Activated CD8-positive, alpha-beta memory T cell treated with anti-CD3 and anti-CD28 coated beads for 1 hour (primary cell): ENCODE measurements around the gene DAZAP2.

Source experiments
- DNase-seq, 2 donors: peaks; one replicate each; pipeline ENCODE4 v3.0.0-alpha.2; 2020; ENCODE audit warnings: low read depth in 1 of 2; ENCODE audit errors: extremely low read depth in 1 of 2

DAZAP2 gene, protein sequence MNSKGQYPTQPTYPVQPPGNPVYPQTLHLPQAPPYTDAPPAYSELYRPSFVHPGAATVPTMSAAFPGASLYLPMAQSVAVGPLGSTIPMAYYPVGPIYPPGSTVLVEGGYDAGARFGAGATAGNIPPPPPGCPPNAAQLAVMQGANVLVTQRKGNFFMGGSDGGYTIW

DNA sequence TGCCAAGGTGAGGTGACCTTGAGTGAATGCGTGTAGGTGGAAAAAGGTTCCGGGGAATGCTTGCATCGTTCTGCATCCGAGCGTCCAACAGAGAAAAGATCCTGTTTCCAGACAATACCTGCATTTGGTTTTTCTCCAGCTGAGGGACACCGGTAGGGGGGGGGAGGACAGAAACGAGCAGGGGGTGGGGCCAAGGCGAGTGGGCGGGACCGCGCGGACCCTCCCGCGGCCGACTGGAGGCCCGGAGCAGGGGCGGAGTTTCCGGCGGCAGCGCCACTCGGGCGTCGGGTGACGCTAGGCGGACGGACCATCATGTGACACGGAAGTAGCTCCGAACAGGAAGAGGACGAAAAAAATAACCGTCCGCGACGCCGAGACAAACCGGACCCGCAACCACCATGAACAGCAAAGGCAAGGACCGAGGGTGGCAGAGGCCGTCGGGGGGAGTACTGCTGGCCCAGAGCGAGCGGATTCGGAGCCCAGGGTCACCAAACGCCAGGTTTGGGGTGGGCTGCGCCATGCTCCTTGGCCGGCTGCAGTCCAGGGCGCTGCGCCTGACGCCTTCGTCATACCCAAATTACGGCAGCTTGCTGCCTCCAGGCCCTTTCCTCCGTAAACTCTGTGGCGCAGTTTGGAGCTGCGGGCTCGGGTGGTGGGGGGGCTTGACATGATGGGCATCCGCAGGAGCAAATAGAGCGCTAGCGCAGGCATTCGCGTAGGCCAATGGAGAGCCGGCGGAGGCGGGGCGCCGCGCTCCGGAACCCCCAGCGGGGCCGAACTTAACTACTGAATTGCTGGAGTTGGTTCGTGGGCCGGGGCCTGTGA, at the start of gene DAZAP2:
DAZAP2 (plus strand) TSS at position 317 of the 825 bp plus-strand sequence; CDS start at position 399, 82 bp downstream.
- DNase-seq, result peak; percentile 82 to 94

DNA sequence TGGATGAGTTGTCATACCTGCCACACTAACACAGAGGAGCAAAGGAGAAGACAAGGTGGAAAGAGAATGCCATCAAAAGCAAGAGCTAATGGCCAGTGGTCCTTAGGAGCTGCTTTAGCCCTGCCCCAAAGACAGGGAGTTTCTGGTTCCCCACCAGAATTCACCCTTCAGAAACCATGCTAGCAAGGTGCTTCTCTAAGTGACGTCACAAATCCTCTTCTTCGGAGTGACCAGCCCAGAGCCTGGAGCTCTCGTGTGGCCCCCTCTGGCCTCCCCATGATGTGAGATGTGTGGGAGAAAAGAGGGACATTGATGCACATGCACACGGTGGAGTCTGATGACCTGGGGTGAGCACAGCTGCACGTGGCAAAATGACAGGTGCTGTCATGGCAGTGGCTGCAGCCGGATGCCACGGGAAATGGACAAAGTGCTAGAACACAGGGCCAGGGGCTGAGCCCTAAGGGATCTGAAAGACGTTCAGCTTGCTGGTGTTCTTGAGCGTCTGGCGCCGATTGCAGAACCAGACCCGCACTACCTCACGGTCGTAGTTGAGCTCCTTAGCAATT, 48.8 kb upstream of the DAZAP2 start:
- no peak for DNase-seq

DNA sequence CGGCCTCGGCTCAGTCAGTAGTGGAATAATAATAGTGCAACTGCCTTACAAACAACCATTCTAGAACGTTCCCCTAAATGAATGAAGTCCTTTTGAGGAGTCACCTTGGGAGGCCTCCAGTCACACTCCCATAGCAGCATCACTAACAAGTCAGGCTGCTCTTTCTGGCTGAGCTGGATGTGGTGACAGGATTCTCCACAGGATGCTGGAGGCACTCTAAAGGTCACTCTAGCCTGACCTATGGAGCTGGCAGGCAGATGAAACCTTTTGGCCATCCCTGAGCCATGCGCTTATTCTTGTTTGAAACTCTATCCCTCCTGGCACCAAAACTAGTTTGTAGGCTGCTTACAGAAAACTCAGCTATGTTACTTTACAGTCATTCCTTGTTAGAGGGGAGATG, 47.8 kb upstream of the DAZAP2 start:
- DNase-seq, result no peak

DNA sequence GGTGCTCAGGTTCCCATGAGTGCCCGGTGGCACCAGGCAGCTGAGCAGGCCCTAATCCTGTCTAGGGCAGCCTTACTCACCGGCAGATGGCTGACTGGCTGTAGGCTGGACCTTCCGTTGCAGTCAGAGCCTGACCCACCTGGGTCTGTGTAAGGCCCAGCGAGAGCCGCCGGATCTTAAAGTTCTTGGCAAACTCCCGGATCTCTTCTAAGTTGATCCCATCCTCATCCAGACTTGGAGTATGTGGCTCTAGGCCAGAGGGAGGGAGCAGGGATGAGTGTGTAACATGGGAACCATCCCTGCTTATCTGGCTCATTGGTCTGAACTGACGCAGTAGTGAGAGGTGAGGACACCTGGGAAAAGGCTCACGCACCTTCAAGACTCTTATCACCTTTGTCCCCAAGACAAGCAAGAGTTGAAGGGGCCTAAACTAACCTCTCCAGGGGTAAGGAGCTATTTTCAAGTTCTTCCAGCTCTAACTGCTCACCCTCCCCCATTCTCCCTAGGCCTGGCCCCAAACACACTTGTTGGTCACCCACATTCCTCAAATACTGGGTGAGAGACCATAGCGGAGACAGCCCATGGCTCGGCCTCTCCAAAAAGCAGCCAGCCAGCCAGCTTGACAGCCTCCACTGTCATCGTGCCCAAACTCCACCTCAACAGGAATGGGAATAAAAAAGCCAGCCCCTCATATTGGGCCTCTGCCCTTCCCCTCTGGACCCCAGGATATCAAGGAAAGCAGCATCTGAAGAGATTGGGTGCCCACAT, 46.9 kb upstream of the DAZAP2 start:
- no peak for DNase-seq

DNA sequence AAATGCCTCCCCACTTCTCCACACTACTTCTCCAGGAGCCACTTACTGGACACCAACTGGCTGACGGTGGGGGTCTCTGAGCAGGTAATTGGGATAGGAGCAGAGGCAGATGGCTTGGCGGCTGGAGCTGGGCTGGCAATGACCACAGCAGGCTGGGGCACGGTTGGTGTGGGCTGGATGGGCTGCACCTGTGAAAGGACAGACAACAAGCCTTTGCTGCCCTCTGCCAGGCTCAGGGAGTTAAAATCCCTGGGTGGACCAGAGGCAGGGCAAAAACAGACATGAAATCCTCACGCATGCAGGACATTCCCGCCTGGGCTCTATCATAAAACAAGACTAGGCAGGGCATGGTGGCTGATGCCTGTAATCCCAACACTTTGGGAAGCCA, 46.3 kb upstream of the DAZAP2 start:
- no peak for DNase-seq

DNA sequence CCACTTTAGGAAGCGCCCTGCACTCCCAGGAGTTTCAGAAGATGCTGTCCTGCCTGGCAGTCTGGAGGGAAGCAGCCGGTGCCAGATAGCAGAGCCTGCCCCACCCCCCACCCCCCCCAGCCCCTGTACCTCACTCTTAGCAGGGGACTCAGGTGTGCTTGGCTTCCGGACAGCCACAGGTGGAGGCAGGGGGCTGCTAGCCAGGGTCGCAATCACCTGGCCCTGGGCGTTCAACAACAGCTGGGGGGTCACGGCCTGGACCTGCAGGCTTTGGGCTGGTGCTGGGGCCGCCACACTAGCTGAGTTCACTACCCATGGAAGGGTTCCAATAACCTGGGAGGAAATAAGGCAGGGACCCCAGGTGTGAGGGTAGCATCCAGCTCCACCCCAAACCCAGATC, 42.8 kb upstream of the DAZAP2 start:
- no peak for DNase-seq

DNA sequence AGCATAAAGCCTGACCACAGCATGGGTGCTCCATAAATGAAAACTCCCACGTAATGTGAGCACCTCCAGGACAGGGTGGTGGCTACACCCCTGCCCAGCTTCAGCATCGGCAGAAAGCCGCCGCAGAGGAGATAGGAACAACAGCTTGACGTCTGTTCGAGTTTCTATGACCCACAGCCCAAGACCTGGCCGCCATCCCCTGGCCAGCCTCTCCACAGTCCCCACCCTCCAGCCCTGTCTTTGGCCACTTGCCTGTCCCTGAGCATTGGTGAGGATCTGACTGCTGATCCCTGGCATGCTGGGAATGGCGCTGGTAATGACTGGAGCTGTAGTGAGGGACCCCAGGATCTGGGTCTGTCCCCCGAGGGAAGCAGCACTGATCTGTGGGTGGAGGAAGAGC, 42.1 kb upstream of the DAZAP2 start:
- DNase-seq, result no peak

DNA sequence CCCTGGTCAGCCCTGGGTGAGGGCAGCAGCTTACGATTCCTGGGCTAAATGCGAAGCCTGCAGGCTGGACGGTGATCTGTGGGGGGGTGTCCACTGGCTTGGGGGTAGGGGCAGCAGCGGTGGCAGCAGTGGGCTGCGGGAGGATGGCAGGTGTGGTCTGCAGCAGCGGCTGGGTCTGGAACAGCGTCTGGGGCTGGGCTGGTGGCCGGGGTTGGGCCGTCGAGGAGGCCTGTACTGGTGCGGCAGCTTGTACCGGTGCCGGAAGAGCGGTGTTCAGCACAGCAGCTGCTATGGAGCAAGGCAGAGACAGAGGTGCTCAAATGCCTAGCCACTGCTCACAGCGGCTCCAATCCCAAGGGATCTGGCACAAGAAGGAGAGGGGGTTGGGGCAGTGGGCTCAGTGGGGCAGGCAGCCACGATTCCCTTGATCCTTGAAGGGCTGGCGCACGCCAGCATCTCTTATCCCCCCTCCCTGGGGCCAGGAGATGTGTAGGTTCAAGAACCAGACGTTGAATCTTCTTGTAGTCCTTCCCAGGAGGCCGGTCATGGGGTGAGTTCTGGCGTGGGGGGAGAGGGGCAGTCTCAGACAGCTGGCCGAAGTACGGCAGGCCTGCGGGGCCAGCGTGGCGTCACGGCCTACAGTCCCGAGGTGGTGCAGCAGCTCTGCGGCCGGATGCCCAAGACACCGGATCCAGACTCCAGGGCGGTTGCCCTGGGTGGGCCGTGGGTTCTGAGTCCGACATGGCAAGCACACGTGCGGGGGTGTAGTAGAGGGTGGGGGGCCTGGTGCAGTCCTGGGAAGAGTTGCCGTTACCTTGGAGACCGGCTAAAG, 40.7 kb upstream of the DAZAP2 start:
- no peak for DNase-seq

DNA sequence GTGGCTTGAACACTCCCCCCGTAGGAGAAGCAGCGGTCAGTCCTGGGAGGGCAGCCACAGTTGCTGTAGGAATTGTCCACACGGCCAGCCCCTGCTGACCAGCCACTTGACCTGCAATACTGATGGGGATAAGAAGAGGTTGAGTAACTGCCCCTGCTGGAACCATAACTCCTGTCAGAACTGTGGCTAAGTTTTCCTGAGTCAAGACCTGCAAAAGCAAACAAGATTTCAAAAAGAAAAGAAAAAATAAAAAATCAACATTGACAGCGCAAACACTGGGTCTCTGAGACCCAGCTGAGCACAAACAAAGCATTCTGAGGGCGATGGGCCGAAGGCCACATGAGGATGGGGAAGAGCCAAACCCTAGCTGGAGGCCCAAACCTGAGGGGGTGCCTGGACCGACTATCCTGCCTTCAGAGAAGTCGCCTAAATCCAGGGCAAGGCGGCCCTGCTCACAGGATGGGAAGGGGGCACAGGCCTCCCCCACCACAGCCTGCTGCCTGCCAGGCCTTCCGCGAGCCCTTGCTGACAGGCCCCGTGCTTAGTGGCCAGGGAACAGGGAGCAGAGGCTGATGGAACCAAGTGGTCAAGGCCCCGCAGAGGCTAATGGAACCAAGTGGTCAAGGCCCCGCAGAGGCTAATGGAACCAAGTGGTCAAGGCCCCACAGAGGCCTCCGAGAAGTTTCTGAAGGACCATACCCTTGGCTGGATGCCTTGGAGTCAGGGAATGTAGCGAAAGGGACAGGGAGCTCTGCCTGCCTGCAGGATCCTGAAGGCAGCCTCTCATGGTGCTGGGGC, 39.9 kb upstream of the DAZAP2 start:
- no peak for DNase-seq

DNA sequence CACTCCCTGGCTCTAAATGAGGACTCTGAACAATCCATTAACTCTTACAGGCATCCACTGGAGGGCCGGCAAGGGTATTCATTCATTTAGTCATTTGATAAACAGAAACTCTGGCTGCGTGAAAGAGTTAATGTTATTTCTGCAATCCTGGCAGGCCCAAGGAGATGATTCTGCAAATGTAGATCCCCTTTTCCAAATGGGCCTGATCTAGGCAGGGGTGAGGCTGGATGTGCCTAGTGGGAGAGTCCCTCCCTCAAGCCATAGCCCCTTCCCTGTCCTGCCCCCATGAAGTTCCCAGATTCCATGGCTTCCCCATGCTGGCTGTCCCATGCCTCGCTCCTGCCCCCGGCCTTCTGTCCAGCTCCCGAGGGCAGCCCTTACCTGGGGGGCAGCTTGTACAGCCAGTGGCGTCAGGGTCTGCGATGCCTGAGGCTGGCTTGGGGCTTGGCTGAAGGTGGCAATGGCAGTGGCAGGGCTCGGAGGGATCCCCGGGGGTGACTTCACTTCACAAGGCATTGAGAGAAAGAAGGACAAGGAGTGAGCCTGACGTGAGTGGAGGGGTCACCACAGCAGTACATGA, 39.2 kb upstream of the DAZAP2 start:
- DNase-seq, result no peak

DNA sequence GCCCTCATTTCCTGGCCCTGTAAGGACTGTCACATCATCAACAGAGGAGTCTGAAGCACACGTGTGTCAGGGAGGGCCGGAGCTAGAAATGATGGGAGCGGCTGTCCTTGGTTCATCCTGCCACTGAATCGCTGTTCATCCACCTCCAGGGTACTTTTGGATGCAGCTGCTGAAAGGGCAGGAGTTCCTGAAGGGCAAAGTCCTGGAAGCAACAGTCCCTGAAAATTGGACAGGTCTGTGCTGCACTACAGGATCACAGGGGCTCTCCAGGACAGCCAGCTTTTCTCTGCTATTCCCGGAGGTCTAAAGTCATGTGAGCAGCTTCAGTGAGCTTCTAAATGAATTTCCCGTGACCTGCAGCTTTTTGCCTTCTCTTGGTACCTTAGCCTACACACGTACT, 38.5 kb upstream of the DAZAP2 start:
- DNase-seq, result no peak

DNA sequence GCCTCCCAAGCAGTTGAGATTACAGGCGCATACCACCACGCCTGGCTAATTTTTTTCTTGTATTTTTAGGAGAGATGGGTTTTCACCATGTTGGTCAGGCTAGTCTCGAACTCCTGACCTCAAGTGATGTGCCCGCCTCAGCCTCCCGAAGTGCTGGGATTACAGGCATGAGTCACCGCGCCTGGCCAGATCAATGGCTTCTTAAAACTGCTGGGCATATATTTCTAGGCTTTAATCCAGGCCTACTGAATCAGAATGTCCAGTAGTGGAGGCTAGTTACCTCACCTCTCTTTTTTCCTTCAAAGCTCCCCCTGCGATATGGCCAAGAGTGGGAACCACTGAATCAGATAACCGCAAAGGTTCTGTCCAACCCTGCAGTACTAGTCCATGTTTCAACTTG, 37.8 kb upstream of the DAZAP2 start:
- DNase-seq, result no peak

DNA sequence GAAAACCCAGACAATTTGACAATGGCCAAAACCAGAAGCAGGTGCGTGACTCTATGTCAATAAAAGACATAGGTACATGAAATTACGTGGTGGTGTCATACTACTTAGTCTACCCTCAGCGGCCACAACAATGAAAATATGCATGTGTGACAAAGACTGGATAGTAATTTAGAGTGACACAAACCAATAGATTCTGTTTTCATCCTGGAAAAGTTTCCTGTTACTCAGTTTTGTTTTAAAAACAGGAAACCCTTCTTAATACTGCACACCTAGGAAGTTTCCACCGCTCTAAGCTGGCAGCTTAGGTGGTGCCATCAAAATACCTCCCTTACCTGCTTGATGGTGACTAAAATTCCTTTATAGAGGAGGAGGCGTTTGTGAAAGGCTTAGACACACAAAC, 35.9 kb upstream of the DAZAP2 start:
- DNase-seq, result no peak

DNA sequence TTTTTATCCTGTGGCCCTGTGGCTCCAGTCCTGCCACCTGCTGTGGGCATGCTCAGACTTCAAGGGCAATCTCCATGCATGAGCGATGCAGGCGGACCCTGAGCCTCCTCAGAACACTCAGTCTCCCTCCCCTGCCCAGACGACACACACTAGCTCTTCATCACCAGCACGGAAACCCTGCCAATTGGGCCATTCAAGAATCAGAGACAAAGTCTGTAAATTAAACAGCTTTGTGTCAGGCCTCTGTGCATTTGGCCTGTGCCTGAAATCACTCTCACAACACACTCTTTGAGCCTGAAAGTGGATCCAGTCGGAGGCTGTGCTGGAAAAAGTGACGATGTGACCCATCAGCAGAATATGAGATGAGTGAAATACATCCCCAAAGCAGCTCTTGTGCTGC, 33.3 kb upstream of the DAZAP2 start:
- no peak for DNase-seq

DNA sequence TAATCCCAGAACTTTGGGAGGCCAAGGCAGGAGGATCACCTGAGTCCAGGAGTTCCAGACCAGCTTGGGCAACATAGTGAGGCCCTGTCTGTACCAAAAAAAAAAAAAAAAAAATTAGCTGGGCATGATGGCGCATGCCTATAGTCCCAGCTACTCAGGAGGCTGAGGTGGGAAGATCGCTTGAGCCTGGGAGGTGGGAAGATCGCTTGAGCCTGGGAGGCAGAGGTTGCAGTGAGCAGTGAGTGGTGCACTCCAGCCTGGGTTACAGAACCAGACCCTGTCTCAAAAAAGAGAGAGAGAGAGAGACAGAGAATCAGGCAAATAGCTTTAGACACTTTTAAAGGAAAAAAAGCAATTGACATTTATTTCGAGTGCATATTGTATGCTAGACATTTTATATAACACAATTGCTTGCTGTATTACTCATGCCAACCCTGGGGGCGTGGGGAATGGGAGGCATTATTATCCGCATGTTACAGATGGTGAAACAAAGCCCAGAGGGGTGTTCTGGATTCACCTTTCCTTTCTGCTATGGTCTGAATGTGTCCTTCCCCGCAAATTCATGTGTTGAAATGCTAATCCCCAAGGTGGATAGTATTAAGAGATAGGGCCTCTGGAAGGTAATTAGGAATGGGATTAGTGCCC, 30.5 kb upstream of the DAZAP2 start:
- DNase-seq, result no peak

DNA sequence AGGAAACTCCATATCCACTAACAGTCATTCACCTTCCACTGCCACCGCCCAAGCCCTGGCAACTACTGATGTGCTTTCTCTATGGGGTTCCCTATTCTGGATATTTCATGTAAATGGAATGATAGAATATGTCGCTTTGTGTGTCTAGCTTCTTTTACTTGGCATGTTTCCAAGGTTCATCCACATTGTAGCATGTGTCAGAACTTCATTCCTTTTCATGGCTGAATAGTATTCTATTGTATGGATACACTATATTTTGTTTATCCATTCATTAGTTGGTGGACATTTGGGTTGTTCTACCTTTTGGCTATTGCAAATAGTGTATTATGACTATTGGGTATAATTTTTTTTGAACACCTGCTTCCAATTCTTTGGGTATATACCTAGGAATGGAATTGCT, 29.4 kb upstream of the DAZAP2 start:
- DNase-seq, result no peak

DNA sequence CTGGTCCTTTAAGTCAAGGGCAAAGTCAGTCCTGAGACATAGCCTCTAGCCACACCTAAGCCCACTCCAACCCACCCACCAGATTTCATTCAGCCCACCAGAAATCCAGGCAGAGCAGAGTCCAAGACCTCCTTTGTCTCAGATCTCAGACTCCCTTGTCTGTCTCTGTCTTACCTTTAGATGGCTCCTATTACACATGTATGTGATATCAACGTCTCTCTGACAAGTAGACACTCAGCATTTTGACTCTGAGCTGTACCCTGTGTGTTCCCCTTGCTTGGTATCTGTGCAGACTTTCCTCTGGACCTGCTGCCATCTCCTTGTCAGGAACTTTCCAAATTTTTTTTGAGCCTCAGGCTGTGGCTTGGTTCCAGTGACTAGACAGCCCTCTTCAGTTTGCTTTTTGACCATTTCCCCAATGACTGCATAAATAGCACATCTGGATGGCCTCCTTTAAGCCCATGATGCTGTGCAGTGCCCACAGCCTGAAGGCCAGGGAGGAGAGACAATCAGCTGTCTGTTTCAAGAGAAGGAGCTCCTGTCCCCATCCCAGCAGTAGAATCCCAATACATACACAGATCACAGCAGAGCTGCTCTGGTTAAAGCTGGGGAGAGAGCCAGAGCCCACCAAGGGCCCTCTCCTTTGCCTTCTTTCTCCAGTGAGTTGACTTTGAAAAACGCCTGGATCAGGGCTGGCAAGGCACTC, 27.8 kb upstream of the DAZAP2 start:
- no peak for DNase-seq

DNA sequence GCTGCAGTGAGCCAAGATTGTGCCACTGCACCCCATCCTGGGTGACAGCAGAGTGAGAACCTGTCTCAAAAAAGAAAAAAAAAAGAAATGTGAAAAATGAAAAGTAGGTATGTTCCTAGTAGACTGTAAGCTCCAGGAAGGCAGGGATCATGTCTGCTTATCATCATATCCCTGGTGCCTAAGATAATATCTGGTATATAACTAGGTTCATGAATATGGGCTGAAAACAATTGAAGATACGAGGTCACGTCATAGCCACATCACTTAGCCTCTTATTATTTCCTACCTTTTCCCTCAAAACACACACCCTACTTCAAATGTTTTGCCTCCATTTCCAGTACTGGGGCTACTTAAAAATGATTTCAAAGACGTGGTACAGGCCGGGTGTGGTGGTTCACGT, 23.7 kb upstream of the DAZAP2 start:
- no peak for DNase-seq
